DMS53 treated with DMSO at 0.1 percent for 48 hours (cell line): Measurements from ENCODE around the gene DUSP22.

Source experiments
- DNase-seq: peaks from one replicate; lab custom pipeline; 2025; ENCODE audit not compliant: unreplicated experiment; lab: John Stamatoyannopoulos, UW

DUSP22 gene

GRCh38 chr6:336159-337114 is 44.1 kb downstream of the DUSP22 start:
- no peak for DNase-seq

GRCh38 chr6:337805-338368 is 45.6 kb downstream of the DUSP22 start:
- DNase-seq, result no peak

- DNase-seq, result no peak
These were observed 46.6 kb downstream of the DUSP22 start for GRCh38 chr6:338815-339262.

GRCh38 chr6:339480-339879 is 47.2 kb downstream of the DUSP22 start:
- no peak for DNase-seq

- DNase-seq, result no peak
These were observed 48.1 kb downstream of the DUSP22 start for GRCh38 chr6:340186-340955.

- no peak for DNase-seq
These were observed 48.9 kb downstream of the DUSP22 start for GRCh38 chr6:340991-341827.

DNA sequence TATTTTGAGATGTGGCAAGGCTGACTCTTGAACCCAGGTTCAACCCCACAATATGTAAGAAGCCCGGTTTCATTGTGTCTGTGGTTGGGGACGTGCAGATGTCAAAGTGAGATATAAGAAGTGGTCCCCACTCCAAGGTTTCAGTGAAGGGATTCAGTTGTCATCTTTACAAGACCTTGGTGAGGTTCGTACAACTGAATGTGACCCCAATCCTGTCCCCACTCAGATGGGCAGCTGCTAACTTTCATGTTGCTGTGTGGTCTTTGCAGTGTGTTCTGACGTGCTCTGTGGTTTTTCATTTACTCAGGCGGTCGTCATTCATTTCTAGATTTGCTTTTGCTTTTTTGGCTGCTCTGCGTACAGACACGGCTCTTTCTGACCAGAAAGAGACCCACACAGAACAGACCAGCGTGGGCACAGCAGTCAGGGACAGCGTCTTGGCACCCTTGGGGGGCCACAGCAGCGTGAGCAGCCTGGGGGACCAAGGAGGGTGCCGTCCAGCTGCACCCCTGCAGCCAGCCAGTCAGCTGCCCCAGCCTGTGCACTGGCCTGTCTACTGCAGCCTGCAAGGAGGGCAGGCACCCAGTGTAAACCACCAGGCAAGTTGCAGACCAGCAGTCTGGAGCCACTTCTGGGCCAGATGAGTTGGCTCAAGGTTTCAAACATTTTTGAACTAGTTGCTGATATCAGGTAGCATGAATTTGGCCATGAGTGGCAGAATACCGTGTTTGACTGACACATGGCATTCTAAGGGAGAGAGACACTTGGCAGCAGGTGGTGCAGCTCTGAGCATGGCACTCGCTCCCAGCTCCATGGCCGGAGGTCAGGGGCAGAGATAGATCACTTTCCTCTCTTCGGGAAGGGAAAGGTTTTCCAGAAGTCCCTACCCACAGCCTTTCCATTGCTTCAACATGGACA is 49.9 kb downstream of the DUSP22 start:
- no peak for DNase-seq

DNA sequence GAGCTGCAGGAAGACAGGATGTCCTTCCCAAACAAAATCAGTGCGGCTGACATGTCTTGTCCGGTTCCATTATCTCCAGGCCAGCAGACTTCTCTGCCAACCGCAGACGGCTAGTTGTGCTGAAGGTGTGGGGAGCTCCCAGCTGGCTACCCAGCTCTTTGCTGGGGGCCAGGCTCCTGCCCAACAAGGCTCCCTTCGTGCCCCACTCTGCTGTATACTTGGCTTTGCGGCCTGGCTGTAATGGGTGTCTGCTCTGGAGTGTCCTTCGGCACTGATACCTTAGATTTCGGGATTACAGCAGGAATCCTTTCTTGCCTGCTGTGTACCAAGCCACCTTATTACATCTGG is 50.5 kb downstream of the DUSP22 start:
- no peak for DNase-seq

GRCh38 chr6:343226-343935 is 51.1 kb downstream of the DUSP22 start:
- no peak for DNase-seq

DNA sequence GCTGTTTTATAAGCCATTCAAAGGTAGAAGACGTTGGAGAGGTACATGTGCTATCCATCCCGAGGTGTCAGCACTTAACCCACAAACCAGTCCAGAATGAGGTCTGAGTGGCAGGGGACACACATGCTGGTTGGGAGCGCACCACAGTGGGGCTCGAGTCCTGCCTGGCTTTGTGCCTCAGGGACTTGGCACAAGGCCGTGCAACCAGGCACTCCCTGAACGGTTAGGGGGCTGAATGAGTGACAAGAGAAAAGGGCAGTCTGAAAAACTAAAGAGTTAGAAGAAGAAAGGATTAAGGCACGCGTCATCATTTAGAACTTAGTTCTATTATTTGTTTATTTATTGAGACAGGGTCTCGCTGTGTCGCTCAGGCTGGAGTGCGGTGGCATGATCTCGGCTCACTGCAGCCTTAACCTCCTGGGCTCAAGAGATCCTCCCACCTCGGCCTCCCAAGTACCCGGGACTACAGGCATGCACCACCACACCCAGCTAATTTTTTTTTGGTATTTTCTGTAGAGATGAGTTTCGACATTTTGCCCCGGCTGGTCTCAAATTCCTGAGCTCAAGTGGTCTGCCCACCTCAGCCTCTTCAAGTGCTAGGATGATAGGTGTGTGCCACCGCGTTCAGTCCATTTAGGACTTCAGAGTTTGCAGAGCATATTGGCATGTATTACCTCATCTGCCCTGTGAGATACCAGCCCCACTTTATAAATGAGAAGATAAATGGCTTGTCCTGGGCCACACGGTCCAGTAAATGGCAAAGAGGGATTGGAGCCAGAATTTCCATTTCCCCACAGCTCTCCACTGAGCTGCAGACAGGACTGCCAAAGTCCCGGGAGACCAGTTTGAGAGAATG is 51.9 kb downstream of the DUSP22 start:
- DNase-seq, result no peak

DNA sequence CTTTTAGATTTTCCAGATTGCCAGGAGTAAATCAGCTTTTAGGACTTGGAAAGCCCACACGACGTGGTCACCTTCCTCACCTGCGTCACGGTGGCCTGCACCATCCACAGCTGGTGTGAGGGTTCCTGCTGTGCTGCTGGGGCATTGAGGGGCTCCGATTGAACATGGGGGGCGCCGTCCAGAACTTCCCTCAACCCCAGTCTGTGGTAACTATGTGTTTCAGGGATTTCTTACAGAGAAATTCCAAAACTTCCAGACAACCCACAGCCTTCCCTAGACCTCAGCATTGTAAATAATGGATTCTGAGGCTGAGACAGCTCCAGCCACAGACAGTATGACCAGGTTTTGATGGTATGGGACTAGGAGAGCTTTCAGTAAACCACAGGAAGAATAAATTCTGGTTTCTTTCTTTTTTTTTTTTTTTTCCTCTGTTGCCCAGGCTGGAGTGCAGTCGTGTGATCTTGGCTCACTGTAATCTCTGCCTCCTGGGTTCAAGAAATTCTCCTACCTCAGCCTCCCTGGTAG is 52.6 kb downstream of the DUSP22 start:
- DNase-seq, result no peak

DNA sequence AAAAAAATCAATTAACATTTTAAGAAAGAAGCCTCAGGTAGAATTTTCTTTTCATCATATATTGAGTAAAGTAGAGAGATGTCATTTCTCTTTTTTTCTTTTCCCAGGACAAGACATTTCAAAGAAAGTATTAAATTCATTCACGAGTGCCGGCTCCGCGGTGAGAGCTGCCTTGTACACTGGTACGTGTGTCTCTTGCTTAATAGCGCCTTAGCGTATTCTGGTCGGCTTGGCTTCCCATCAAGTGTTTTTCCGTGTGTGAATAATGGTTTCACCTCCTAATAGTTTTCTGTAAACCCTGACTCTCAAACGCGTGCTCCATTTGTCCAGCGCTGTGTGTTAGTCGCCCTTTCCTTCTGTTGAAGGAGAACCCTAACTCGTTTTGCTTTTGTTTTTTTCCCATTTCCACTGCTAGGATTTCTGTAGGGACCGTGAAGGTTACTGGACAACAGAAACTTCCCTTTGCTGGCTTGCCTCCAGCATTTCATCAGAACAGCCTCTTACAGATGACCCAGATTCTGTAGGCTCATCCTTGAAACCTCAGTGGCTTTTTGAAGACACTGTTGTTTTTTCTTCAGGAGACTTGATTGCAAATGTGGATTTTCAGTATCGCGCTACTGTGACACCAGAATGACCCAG is 53.6 kb downstream of the DUSP22 start:
- no peak for DNase-seq

- no peak for DNase-seq
These were observed 54.2 kb downstream of the DUSP22 start for GRCh38 chr6:346386-347030.

GRCh38 chr6:347232-347631 is 54.9 kb downstream of the DUSP22 start:
- DNase-seq, result no peak

- no peak for DNase-seq
These were observed 55.9 kb downstream of the DUSP22 start for GRCh38 chr6:347951-348859.

- no peak for DNase-seq
These were observed 56.6 kb downstream of the DUSP22 start for GRCh38 chr6:348860-349396.
